Peyer's patch (tissue), 4 donors: ENCODE data around the gene TNFAIP8L1.

Experiments
- POLR2A ChIP-seq, 2 donors: fragments of 450-650 bp; IDR thresholded peaks; one replicate each; pipeline ENCODE4 v1.5.1; 2017; ENCODE audit warnings: antibody characterized with exemption in 2 of 2, mild to moderate bottlenecking in 2 of 2, moderate library complexity in 2 of 2
- TF ChIP-seq, protein P1 (sequence below), 6 experiments: fragments of 450-650 bp in 4 of 6; fragments of 200-600 bp in 2 of 6; sonication (generic) in 1 of 6; IDR thresholded peaks; one replicate each; pipeline ENCODE4 v1.5.1; 2017 to 2019; ENCODE audit warnings: antibody characterized with exemption in 6 of 6, mild to moderate bottlenecking in 3 of 6, moderate library complexity in 1 of 6

DNA sequence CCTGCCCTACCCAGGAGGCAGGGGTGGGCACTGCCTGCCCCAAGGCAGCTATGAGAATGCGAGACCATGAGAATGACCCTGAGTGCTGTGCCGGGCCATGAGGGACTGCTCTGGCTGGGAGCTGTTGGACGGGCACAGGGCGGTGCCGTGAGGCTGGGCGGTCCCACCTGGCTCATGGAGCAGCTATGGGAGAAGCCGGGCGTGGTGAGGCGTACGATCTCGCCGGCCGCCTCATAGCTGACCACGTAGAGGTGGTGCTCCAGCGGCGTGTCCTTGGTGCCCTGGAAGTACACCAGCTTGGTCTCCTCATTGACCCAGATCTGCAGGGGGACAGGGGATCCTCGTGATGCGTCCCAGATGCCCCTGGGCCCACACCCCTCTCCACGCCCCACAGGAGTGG is 50.1 kb downstream of the TNFAIP8L1 start:
- TF ChIP-seq, protein P1, sequence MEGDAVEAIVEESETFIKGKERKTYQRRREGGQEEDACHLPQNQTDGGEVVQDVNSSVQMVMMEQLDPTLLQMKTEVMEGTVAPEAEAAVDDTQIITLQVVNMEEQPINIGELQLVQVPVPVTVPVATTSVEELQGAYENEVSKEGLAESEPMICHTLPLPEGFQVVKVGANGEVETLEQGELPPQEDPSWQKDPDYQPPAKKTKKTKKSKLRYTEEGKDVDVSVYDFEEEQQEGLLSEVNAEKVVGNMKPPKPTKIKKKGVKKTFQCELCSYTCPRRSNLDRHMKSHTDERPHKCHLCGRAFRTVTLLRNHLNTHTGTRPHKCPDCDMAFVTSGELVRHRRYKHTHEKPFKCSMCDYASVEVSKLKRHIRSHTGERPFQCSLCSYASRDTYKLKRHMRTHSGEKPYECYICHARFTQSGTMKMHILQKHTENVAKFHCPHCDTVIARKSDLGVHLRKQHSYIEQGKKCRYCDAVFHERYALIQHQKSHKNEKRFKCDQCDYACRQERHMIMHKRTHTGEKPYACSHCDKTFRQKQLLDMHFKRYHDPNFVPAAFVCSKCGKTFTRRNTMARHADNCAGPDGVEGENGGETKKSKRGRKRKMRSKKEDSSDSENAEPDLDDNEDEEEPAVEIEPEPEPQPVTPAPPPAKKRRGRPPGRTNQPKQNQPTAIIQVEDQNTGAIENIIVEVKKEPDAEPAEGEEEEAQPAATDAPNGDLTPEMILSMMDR (IDR thresholded peaks at IDR 0.05), result no peak
- no peak for TF ChIP-seq POLR2A (IDR thresholded peaks at IDR 0.05)
